Fibroblast of peridontal ligament (primary cell): Measurements from ENCODE around the gene BMPR1A.
"Not testable (repeated sequence)": the region's sequence is repeated elsewhere in the genome, so short reads cannot be mapped to it uniquely, and the experiment has no call there.

ENCODE experiments used
- DNase-seq: peaks from one replicate; pipeline ENCODE4 v3.0.0-alpha.2; 2010; ENCODE audit errors: extremely low read depth

BMPR1A gene

GRCh38 chr10:86729677-86730076 lies 26.7 kb upstream of the BMPR1A start:
- no peak for DNase-seq

- peak; percentile 17 for DNase-seq
Observed at GRCh38 chr10:86730227-86730626, 26.2 kb upstream of the BMPR1A start.

GRCh38 chr10:86732771-86733170 lies 23.6 kb upstream of the BMPR1A start:
- no peak for DNase-seq

- DNase-seq: peak; percentile 29
Observed at GRCh38 chr10:86733260-86733671, 23.2 kb upstream of the BMPR1A start.

GRCh38 chr10:86734207-86734988 lies 22.0 kb upstream of the BMPR1A start:
- no peak for DNase-seq

- not testable (repeated sequence) for DNase-seq
Observed at GRCh38 chr10:86735278-86735677, 21.1 kb upstream of the BMPR1A start.

- DNase-seq: no peak
Observed at GRCh38 chr10:86742230-86742629, 14.2 kb upstream of the BMPR1A start.

- peak; percentile 56 for DNase-seq
Observed at GRCh38 chr10:86744067-86744725, 12.2 kb upstream of the BMPR1A start.

GRCh38 chr10:86747796-86748581 lies 8.4 kb upstream of the BMPR1A start:
- peak; percentile 56 for DNase-seq

GRCh38 chr10:86749854-86750253 lies 6.6 kb upstream of the BMPR1A start:
- no peak for DNase-seq

GRCh38 chr10:86751477-86751876 lies 4.9 kb upstream of the BMPR1A start:
- no peak for DNase-seq

- no peak for DNase-seq
Observed at GRCh38 chr10:86752311-86752710, 4.1 kb upstream of the BMPR1A start.

- no peak for DNase-seq
Observed at GRCh38 chr10:86753051-86753450, 3.4 kb upstream of the BMPR1A start.

GRCh38 chr10:86753638-86754434 lies 2.6 kb upstream of the BMPR1A start:
- DNase-seq: no peak

- no peak for DNase-seq
Observed at GRCh38 chr10:86755454-86755739, 1.0 kb upstream of the BMPR1A start.

- peak; percentile 84 for DNase-seq
Observed at GRCh38 chr10:86755740-86756510, 494 bp upstream of the BMPR1A start.

GRCh38 chr10:86757113-86757972 lies 924 bp downstream of the BMPR1A start:
- DNase-seq: peak; percentile 78

GRCh38 chr10:86758189-86759072 lies 2.0 kb downstream of the BMPR1A start:
- no peak for DNase-seq

- peak; percentile 54 for DNase-seq
Observed at GRCh38 chr10:86759073-86759672, 2.8 kb downstream of the BMPR1A start.
